GM04504 (cell line): Measurements from ENCODE around the gene DNAAF1.
"Not testable (repeated sequence)": the region's sequence is repeated elsewhere in the genome, so short reads cannot be mapped to it uniquely, and the experiment has no call there.

ENCODE experiments used
- DNase-seq: peaks from one replicate; pipeline ENCODE4 v3.0.0-alpha.2; 2012; ENCODE audit warnings: low read depth

The DNAAF1 gene

GRCh38 chr16:84144859-84145639, at the start of gene DNAAF1, which contains the start of gene HSDL1:
DNAAF1 (plus strand) TSS chr16:84145308; CDS start chr16:84145441, 133 bp downstream.
HSDL1 (minus strand) TSS chr16:84145177; CDS start chr16:84131321, 13,856 bp downstream.
- DNase-seq = peak; percentile 73

GRCh38 chr16:84095466-84095865, 49.6 kb upstream of the DNAAF1 start:
- DNase-seq = no peak

DNA sequence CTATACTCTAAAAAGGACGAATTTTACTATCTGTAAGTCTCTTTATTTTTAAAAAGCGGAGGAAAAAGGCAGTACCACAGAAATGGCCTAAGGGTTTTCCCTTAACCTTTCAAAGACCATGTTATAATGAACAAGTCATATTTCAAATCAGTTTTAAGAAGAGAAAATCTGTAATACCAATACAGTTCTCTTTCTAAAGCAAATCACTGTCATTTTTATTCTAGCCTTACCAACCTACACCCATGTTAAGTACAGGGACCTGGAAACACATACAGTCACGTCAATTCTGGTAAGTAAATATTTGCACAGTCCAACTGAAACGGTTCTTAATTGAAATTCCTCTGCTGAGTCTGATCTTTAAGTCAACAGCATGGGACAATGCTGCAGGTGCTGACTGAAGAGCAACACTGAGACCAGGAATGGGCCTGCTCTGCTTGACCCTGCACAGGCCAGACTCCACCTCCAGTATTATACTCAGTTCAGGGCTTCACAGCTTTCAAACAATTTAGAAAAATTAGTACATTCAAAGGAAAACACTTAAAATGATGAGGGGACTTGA, 48.6 kb upstream of the DNAAF1 start:
- DNase-seq = no peak

- no peak for DNase-seq
Measured at GRCh38 chr16:84098939-84099338, 46.2 kb upstream of the DNAAF1 start.

GRCh38 chr16:84103678-84104077, 41.4 kb upstream of the DNAAF1 start:
- no peak for DNase-seq

DNA sequence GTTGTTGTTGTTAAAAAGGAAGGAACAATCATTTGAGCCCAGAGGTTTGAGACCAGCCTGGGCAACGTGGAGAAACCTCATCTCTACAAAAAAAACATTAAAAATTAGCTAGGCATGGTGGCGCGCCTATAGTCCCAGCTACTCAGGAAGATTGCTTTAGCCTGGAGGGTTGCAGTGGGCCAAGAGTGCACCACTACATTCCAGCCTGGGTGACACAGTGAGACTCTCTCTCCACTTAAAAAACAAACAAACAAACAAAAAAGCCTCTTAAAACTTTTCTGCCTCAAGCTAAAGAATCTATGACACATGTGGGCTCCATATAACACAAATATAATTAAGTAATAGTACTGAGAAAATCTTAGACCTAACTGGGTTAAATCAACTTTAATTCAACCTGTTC, 40.9 kb upstream of the DNAAF1 start:
- no peak for DNase-seq

DNA sequence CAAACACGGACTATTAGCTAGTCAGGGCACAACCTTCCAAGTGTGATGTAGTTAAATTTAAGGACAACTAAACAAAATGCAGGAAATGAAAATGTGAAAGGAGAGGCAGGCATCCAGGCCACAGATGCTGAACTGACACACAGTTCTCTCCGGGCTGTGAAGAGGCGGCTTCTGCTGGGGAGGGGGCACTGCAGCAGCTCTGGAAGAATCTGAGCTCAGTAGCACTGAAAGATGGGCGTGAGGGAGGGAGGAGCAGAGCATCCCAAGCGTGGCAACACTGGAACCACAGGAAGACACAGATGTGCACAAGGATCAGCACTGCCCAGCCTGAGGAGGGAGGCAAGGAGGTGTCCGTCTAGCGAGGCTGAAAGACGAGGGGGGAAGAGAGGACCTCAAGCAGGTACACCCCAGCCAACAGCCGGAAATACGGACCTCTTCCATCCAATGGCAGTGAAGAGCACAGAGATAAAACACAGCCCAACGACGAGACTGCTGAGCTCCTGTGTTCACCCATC, 39.8 kb upstream of the DNAAF1 start:
- no peak for DNase-seq

DNA sequence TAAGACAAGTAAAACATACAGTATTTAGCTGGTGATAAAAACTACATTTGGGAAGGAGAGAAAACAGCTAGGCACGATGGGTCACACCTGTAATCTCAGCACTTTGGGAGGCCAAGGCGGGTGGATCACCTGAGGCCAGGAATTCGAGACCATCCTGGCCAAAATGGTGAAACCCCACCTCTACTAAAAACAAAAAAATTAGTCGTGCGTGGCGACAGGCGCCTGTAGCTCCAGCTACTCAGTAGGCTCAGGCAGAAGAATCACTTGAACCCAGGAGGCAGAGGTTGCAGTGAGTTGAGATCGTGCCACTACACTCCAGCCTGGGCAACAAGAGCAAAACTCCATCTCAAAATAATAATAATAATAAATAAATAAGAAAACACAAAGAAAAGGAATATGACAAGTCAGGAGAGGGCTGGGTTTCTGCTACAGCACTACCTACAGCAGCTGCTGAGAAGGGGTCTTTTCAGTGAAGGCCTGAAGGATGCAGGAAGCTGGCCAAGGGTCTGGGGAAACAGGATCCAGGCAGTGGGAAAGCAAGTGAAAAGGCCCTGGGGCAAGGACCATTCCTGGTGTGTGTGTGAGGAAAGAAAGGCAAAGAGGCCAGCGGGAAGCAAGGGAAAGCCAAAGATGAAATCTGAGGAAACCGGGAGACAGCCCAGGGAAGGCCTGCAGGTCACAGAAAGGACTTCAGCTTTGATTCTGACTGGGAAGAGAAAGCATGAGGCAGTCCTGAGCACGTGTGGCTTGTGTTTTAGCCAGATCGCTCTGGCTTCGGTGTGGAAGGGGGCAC, 39.0 kb upstream of the DNAAF1 start:
- DNase-seq = no peak

DNA sequence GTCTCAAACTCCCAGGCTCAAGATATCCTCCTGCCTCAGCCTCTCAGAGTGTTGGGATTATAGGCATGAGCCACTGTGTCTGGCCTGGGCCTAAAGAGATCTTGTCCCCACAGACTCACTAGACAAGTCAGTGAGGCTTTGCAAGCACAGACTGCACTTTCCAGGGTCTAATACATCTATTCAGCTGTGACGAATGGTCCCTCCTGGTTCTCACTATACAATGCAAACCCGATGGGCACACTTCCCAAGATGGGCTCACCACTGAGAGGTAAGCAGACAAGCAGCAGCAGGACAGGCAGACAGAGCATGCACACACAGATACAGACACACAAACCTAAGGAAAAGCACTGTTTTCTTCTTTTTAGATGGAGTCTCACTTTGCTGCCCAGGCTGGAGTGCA, 37.2 kb upstream of the DNAAF1 start:
- DNase-seq = no peak

GRCh38 chr16:84109598-84110335, 35.3 kb upstream of the DNAAF1 start:
- DNase-seq = no peak

- no peak for DNase-seq
Measured at GRCh38 chr16:84110527-84110926, 34.6 kb upstream of the DNAAF1 start.

GRCh38 chr16:84111525-84111924, 33.6 kb upstream of the DNAAF1 start:
- DNase-seq = no peak

DNA sequence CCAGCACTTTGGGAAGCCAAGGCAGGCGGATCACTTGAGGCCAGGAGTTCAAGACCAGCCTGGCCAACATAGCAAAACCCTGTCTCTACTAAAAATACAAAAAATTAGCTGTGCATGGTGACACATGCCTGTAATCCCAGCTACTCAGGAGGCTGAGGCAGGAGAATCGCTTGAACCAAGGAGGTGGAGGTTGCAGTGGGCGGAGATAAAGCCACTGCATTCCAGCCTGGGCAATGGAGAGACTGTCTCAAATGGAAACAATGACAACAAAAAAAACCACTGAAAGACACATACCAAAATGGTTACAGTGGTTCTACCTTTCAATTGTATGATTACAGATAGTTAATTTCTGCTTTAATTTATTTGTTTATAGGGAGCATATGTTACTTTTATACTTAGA, 33.2 kb upstream of the DNAAF1 start:
- DNase-seq = not testable (repeated sequence)

DNA sequence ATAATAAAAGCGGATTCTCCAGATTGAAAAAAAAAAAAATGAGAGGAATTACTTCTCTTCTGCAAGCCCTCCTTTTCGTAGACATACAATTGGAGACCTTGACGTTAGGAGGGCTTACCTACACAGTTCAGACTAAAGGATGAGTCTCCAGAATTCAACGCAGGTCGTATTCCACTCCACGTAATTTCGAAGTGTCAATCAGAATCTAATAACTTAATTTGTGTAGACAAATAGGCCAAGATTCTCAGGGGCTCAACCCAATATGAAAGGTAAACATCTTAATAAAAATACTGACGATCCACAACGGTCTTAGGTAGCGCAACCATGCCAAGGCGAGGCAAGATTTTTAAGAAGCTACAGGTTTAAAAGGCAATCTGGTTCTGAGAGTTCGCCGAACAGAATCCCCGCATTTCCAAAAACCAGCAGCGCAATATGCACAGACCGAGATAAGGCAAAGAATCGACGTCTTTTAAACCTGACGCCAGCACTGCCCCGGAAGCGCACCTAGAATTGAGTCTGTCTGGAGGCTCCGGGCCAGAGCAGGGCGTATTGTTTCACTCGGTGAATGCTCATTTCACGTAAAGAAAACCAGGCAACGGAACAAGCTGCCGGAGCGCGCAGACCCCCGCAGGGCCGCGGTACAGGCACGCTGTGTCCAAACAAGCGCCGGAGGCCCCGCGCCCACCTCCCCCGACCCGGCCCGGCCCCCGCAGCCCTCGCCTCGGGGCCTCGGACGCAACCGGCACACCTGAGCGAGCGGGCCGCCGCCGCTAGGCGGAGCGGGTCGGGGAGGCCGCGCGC, 29.0 kb upstream of the DNAAF1 start:
- no peak for DNase-seq

DNA sequence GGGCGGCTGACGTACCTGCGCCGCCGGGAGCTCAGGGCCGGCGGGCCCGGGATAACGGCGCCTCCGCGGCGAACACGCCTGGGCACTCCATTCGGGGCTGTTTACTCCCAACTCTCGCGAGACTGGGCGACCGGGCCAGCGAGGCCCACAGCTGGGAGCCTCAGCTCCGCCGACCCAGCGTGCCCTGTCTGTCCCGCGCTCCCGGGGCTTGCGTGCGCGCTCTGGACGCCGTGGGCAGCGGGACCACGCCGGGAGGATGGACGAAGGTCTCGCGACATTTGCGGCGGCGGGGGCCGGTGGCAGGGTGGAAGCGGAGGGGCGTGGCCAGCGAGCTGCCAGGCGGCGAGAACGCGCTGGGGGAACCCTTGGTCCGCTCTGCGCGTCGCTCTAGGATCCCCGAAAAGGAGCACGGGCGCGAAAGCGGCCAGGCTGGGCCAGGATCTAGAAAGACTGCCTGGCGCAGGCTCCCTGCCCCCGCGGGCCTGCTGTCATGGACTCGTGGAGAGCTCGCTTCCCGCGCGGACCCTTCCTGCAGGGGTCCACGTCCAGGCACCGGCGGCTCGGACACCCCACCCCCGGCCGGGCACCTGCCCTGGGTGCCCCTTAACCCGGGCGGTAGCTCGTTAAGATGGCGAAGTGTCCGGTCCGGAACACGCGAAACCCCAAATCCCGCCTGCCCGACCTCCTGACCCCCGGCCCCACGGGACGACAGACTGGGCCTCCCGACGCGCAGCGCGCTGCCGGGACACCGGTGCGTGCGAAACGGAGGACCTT, 28.2 kb upstream of the DNAAF1 start, which contains the start of gene MBTPS1:
MBTPS1 (minus strand) TSS at position 223 of the 774 bp plus-strand sequence. CDS start 15,159 bp downstream, outside the sequence.
- DNase-seq = peak; percentile 97

- no peak for DNase-seq
Measured at GRCh38 chr16:84117494-84117843, 27.6 kb upstream of the DNAAF1 start.

- DNase-seq = not testable (repeated sequence)
Measured at GRCh38 chr16:84118315-84118714, 26.8 kb upstream of the DNAAF1 start.

- no peak for DNase-seq
Measured at GRCh38 chr16:84119368-84119767, 25.7 kb upstream of the DNAAF1 start.

- DNase-seq = no peak
Measured at GRCh38 chr16:84120023-84120422, 25.1 kb upstream of the DNAAF1 start.

DNA sequence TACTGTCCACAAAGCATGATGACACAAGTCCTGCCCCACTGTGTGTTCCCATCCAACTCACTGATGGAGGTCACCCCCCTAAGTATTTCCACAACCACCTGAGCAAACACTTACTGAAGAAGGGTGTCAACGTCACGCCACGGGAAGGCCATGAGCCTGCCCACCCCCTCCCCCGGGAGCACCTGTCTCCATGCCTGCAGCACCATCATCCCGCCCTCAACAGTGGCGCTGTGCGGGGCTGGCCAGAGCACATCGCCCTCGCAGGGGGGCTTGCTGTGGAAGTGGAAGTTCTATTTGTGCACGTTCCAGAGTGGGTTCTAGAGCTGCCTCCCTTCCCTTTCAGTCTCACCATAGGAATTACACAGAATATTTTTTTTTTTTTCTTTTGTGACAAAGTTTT, 24.1 kb upstream of the DNAAF1 start:
- no peak for DNase-seq
